ENCODE results near the gene OR5B2.
"Not testable (repeated sequence)": the region's sequence is repeated elsewhere in the genome, so short reads cannot be mapped to it uniquely, and the experiment has no call there.

The OR5B2 gene

GRCh38 chr11:58428021-58428420, at the start of gene OR5B2:
Gene OR5B2 (minus strand): TSS chr11:58428121. CDS start chr11:58423261, 4,860 bp downstream.
- DNase-seq: no peak

- DNase-seq: no peak
Measured at GRCh38 chr11:58471892-58472291, 44.0 kb upstream of the OR5B2 start.

GRCh38 chr11:58466293-58466692, 38.4 kb upstream of the OR5B2 start:
- DNase-seq: no peak

GRCh38 chr11:58465690-58466089, 37.8 kb upstream of the OR5B2 start:
- DNase-seq: no peak

- DNase-seq: no peak
Measured at GRCh38 chr11:58451585-58451984, 23.7 kb upstream of the OR5B2 start.

- DNase-seq: no peak
Measured at GRCh38 chr11:58446294-58446693, 18.4 kb upstream of the OR5B2 start.

GRCh38 chr11:58444300-58444699, 16.4 kb upstream of the OR5B2 start:
- DNase-seq: no peak

- DNase-seq: no peak
Measured at GRCh38 chr11:58442136-58442535, 14.2 kb upstream of the OR5B2 start, which contains the start of gene OR5B12. Gene OR5B12 (minus strand): TSS chr11:58442236. CDS start chr11:58440151, 2,085 bp downstream.

GRCh38 chr11:58438486-58438885, 10.6 kb upstream of the OR5B2 start:
- DNase-seq: no peak

- DNase-seq: no peak
Measured at GRCh38 chr11:58434217-58434616, 6.3 kb upstream of the OR5B2 start.

- DNase-seq: no peak
Measured at GRCh38 chr11:58433638-58434203, 5.8 kb upstream of the OR5B2 start.

GRCh38 chr11:58429273-58429672, 1.4 kb upstream of the OR5B2 start:
- no peak for DNase-seq

GRCh38 chr11:58406774-58407173, 21.1 kb downstream of the OR5B2 start, which contains the start of gene OR5B3:
Gene OR5B3 (minus strand): TSS chr11:58406874. CDS start chr11:58403409, 3,465 bp downstream.
- DNase-seq: no peak

- not testable (repeated sequence) for DNase-seq
Measured at GRCh38 chr11:58399622-58400021, 28.3 kb downstream of the OR5B2 start.

- no peak for DNase-seq
Measured at GRCh38 chr11:58395581-58395980, 32.3 kb downstream of the OR5B2 start.

- no peak for DNase-seq
Measured at GRCh38 chr11:58394195-58394594, 33.7 kb downstream of the OR5B2 start.

GRCh38 chr11:58392746-58393145, 35.2 kb downstream of the OR5B2 start:
- DNase-seq: no peak

GRCh38 chr11:58391879-58392278, 36.0 kb downstream of the OR5B2 start:
- DNase-seq: no peak

- no peak for DNase-seq
Measured at GRCh38 chr11:58390551-58391063, 37.3 kb downstream of the OR5B2 start.

Measured in CD4-positive, alpha-beta T cell treated with Interleukin-12 subunit alpha and Interleukin-12 subunit beta, for 1 hour (primary cell).